C4-2B (cell line): ENCODE data around the gene PRR23C.

Experiments used
- H3K27ac ChIP-seq: fragments of 450-650 bp; 2 replicates; pipeline ENCODE4 v1.5.1; 2017
- ZFX ChIP-seq: fragments of 450-650 bp; IDR thresholded peaks from 2 replicates; pipeline ENCODE4 v1.6.1; 2017
- TF ChIP-seq, protein P1 (sequence below): fragments of 450-650 bp; conservative IDR thresholded peaks from 2 replicates; pipeline ENCODE4 v1.5.1; 2017; ENCODE audit warnings: mild to moderate bottlenecking

Gene PRR23C

DNA sequence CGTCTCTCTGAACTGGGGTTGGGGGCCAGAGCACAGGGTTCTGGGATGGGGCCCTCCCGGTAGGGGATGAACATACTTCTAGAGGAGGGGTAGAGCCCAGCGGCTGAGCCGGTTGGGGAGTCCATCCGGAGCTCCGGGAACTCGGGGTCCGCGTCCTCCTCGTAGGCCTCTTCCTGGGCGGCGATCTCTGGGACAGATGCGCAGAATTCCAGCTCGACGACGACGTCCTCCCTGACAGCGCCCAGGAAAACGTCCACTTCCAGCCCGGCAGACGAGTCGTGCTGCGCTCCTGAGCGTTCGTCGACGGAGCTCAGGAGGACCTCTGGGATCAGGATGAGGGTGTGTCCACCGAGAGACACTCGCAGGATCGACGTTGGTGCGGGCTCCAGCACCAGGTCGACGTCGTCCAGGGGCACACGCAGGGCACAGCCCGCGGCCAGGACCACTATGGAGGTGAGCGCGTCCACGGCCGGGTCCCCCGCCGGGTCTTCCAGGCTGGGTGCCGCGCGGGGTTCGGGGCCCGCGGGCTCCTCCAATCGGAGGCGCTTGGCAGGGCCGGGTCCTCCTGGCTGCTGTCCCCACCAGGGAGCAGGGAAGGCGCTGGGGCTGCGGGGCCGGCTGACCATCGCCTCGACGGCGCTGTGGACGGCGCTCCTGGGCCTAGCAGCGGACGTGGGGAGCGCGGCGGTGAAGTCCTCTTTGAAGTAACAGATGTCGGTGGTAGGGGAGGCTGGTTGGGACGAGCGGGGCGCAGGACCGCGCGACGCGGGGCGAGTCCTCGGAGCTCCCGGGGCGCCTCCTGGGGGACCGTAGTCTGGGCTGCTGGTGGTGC, 24.4 kb downstream of the PRR23C start:
- no peak overlapping the region for H3K27ac ChIP-seq
- no peak for TF ChIP-seq ZFX
- TF ChIP-seq, protein P1, sequence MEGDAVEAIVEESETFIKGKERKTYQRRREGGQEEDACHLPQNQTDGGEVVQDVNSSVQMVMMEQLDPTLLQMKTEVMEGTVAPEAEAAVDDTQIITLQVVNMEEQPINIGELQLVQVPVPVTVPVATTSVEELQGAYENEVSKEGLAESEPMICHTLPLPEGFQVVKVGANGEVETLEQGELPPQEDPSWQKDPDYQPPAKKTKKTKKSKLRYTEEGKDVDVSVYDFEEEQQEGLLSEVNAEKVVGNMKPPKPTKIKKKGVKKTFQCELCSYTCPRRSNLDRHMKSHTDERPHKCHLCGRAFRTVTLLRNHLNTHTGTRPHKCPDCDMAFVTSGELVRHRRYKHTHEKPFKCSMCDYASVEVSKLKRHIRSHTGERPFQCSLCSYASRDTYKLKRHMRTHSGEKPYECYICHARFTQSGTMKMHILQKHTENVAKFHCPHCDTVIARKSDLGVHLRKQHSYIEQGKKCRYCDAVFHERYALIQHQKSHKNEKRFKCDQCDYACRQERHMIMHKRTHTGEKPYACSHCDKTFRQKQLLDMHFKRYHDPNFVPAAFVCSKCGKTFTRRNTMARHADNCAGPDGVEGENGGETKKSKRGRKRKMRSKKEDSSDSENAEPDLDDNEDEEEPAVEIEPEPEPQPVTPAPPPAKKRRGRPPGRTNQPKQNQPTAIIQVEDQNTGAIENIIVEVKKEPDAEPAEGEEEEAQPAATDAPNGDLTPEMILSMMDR = no peak

DNA sequence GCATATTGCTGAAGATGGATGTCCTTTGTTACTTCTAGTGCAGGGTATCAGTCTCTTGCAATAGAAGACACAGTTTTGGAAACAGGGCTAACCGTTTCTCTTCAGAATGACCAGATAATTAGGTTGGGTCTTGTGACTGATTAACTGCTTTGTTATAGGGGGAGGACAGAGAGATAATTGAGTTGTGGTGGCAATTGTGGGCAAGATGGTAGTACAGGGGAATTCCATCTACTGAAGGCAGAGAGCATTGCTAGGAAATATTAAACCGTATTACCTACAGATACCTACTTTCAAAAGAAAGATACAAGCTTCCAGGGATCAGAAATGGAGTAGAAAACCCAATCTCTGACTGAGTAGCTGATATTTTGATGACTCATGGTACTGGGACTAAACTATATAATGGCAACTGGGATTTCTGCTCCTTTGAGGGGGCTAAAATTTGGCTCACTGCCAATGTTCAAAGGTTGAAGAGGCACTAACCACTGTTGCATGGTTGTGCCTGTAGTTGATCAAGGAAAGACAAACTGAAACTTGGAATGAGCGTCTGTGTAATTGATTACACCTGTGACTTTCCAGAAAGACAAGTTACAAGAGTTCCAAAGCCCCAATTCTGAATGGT, 28.2 kb downstream of the PRR23C start:
- TF ChIP-seq, protein P1 = no peak
- no peak for TF ChIP-seq ZFX

GRCh38 chr3:139006051-139006716, 38.5 kb downstream of the PRR23C start, which contains the start of gene PRR23A:
PRR23A (minus strand) TSS chr3:139006268; CDS start chr3:139006268, 0 bp downstream.
- TF ChIP-seq ZFX = no peak
- TF ChIP-seq, protein P1 = no peak
- no peak within 1 kb of the TSS for H3K27ac ChIP-seq

More for the DNA sequence above, 28.2 kb downstream of the PRR23C start:
- no peak overlapping the region for H3K27ac ChIP-seq

- no peak for TF ChIP-seq ZFX
- TF ChIP-seq, protein P1 = no peak
- H3K27ac ChIP-seq = no peak overlapping the region
These were observed 39.2 kb downstream of the PRR23C start for GRCh38 chr3:139005356-139005993.

GRCh38 chr3:138995706-138996105, 49.0 kb downstream of the PRR23C start:
- TF ChIP-seq, protein P1 = no peak
- TF ChIP-seq ZFX = no peak
- no peak overlapping the region for H3K27ac ChIP-seq
